B cell (primary cell): ENCODE results near the gene MAP2K6. TPM values are rescaled to one million over a fixed set of nuclear protein-coding genes. Genes with fewer than 3 reads are reported as not detected.

Source experiments
- ATAC-seq: fragments of 200-7000 bp; cut with Tn5 transposase; one replicate; pipeline ENCODE4 v1.10.0; 2021; ENCODE audit warnings: low read depth, mild to moderate bottlenecking, moderate number of reproducible peaks, moderate library complexity
- CTCF ChIA-PET: fragments of 350-600 bp; sonication (Branson Sonifier 250); formaldehyde crosslinking; loops from one replicate; lab custom pipeline; 2021; ENCODE audit warnings: antibody characterized with exemption, inconsistent platforms; lab: Charles Lee
- POLR2A ChIA-PET: fragments of 350-600 bp; sonication (Branson Sonifier 250); formaldehyde crosslinking; loops from one replicate; lab custom pipeline; 2021; ENCODE audit warnings: antibody characterized with exemption; lab: Charles Lee
- DNase-seq: peaks from one replicate; pipeline ENCODE4 v3.0.0; 2013
- H2AFZ ChIP-seq: 2 replicates; pipeline ENCODE4 v1.6.1; 2012; ENCODE audit warnings: mild to moderate bottlenecking, low read depth, low read length; ENCODE audit not compliant: insufficient read depth, poor library complexity, severe bottlenecking
- H3K27ac ChIP-seq, 2 donors: 1 replicate in 1 of 2; 2 replicates in 1 of 2; pipeline ENCODE4 v1.5.1; 2012 to 2013; ENCODE audit warnings: low read length in 2 of 2, mild to moderate bottlenecking in 2 of 2, moderate library complexity in 1 of 2
- H3K27me3 ChIP-seq, 4 experiments: fragments of 200-600 bp in 1 of 4; sonication (generic) in 1 of 4; replicated peaks in 1 of 4; 1 replicate in 2 of 4; 2 replicates in 2 of 4; pipeline versions ENCODE4 v1.6.1 to v1.7.0; 2013 to 2016; ENCODE audit warnings: low read length in 3 of 4, mild to moderate bottlenecking in 2 of 4, mixed read lengths in 1 of 4, moderate library complexity in 1 of 4; ENCODE audit not compliant: insufficient read depth in 4 of 4, control insufficient read depth in 3 of 4; ENCODE audit errors: control extremely low read depth in 1 of 4
- H3K36me3 ChIP-seq, 2 experiments: replicated peaks in 1 of 2; 1 replicate in 1 of 2; 2 replicates in 1 of 2; pipeline versions ENCODE4 v1.6.1 to v1.7.1; 2013; ENCODE audit warnings: low read length in 1 of 2; ENCODE audit not compliant: insufficient read depth in 2 of 2, control insufficient read depth in 1 of 2; ENCODE audit errors: control extremely low read depth in 1 of 2, extremely low read depth in 1 of 2
- H3K4me1 ChIP-seq, 2 donors: fragments of 200-600 bp in 1 of 2; sonication (generic) in 1 of 2; 1 replicate in 1 of 2; 2 replicates in 1 of 2; pipeline versions ENCODE4 v1.5.1 to v1.6.1; 2013 to 2017; ENCODE audit warnings: low read length in 2 of 2; ENCODE audit not compliant: control insufficient read depth in 2 of 2, insufficient read depth in 2 of 2
- H3K4me2 ChIP-seq: replicated peaks from 2 replicates; pipeline ENCODE3; 2012; ENCODE audit warnings: mild to moderate bottlenecking, low read depth, low read length; ENCODE audit not compliant: poor library complexity, severe bottlenecking
- H3K4me3 ChIP-seq, 5 experiments: fragments of 200-600 bp in 1 of 5; sonication (generic) in 1 of 5; 1 replicate in 3 of 5; 2 replicates in 2 of 5; pipeline versions ENCODE4 v1.5.1 to v1.7.0; 2011 to 2016; ENCODE audit warnings: low read length in 4 of 5, mild to moderate bottlenecking in 4 of 5, low read depth in 2 of 5, control low read depth in 1 of 5, moderate library complexity in 1 of 5; ENCODE audit not compliant: insufficient read depth in 1 of 5; ENCODE audit errors: control extremely low read depth in 1 of 5, extremely low read depth in 1 of 5
- H3K79me2 ChIP-seq: fragments of 200-600 bp; sonication (generic); one replicate; pipeline ENCODE4 v1.6.0; 2016; ENCODE audit warnings: low read length; ENCODE audit not compliant: control insufficient read depth, insufficient read depth
- H3K9ac ChIP-seq: fragments of 200-600 bp; sonication (generic); 2 replicates; pipeline ENCODE4 v1.6.1; 2017; ENCODE audit warnings: mild to moderate bottlenecking, low read length, moderate library complexity
- H3K9me3 ChIP-seq, 3 donors: one replicate each; pipeline versions ENCODE4 v1.6.1 to v1.7.1; 2013; ENCODE audit warnings: low read length in 2 of 3; ENCODE audit not compliant: control insufficient read depth in 2 of 3, insufficient read depth in 1 of 3; ENCODE audit errors: control extremely low read depth in 1 of 3
- H4K20me1 ChIP-seq: 2 replicates; pipeline ENCODE4 v1.6.0; 2012; ENCODE audit warnings: mild to moderate bottlenecking, low read length; ENCODE audit not compliant: insufficient read depth, control insufficient read depth, poor library complexity, severe bottlenecking
- H3K27ac Mint-ChIP-seq: one replicate; pipeline ENCODE4 v1.8.0; 2021; ENCODE audit warnings: mixed read lengths
- H3K27me3 Mint-ChIP-seq: one replicate; pipeline ENCODE4 v1.8.0; 2021; ENCODE audit warnings: mixed read lengths
- H3K4me1 Mint-ChIP-seq: one replicate; pipeline ENCODE4 v1.8.0; 2021; ENCODE audit warnings: mixed read lengths
- H3K4me3 Mint-ChIP-seq: one replicate; pipeline ENCODE4 v1.8.0; 2021; ENCODE audit warnings: mixed read lengths
- H3K9me3 Mint-ChIP-seq: one replicate; pipeline ENCODE4 v1.8.0; 2022; ENCODE audit warnings: mixed read lengths; ENCODE audit not compliant: insufficient read depth
- CTCF ChIP-seq: fragments of 200-600 bp; IDR thresholded peaks from one replicate; pipeline ENCODE4 v1.8.0; 2022; ENCODE audit warnings: antibody characterized with exemption, mild to moderate bottlenecking
- EZH2 ChIP-seq: IDR thresholded peaks from 2 replicates; pipeline ENCODE4 v1.6.1; 2012; ENCODE audit warnings: borderline replicate concordance, low read depth, mild to moderate bottlenecking, moderate library complexity, low read length; ENCODE audit not compliant: insufficient read depth, poor library complexity, severe bottlenecking
- WGBS: methylation state at CpG from one replicate; pipeline ENCODE4 v1.1.5; 2013; ENCODE audit warnings: missing lambda C conversion rate; ENCODE audit not compliant: insufficient coverage; 5-methylcytosine and 5-hydroxymethylcytosine counted together
- intact Hi-C: fragments of 100-400 bp; cut with micrococcal nuclease; formaldehyde crosslinking; loops from one replicate; pipeline ENCODE4 v1.10.0; 2022
- polyA plus RNA-seq: library from polyadenylated mRNA; depleted of rRNA; stranded (reverse); fragments of >200 nt; gene quantifications from 2 replicates; pipeline ENCODE4 v1.2.3, GENCODE V29; 2012
- total RNA-seq, 2 donors: library from RNA; stranded (reverse); fragments of 120-200 nt in 1 of 2; gene quantifications; 1 replicate in 1 of 2; 2 replicates in 1 of 2; pipeline versions ENCODE4 v1.2.3 to v1.2.4, GENCODE V29; 2013 to 2022

Gene MAP2K6
- total and polyA plus RNA-seq, 2 donors (not counting 1 experiment from before 2014, with no cell fraction given), result 2.4 to 7.7 TPM

GRCh38 chr17:69533481-69534234 is 119.2 kb downstream of the MAP2K6 start:
- no peak for TF ChIP-seq EZH2
- TF ChIP-seq CTCF, result no peak
- no peak overlapping the region for H3K27ac Mint-ChIP-seq
- H3K27ac ChIP-seq, result no peak overlapping the region

GRCh38 chr17:69534235-69534621 is 119.7 kb downstream of the MAP2K6 start:
- no peak overlapping the region for H3K9ac ChIP-seq
- no peaks in the 10 kb centered on the region for H3K9me3 Mint-ChIP-seq
- POLR2A ChIA-PET, result no interaction called here
- TF ChIP-seq EZH2 (no peak), CTCF (no peak)
- H3K4me3 ChIP-seq, result no peak overlapping the region
- WGBS, result 100% methylated on average over 4 of the region's 5 CpGs
- H3K36me3 ChIP-seq, result no peaks in the 10 kb centered on the region
- H3K4me1 ChIP-seq, result no peaks in the 10 kb centered on the region
- no peaks in the 10 kb centered on the region for H3K27me3 Mint-ChIP-seq
- H3K27ac Mint-ChIP-seq, result no peak overlapping the region
- no peaks in the 10 kb centered on the region for H4K20me1 ChIP-seq
- H3K27me3 ChIP-seq, result no peaks in the 10 kb centered on the region
- no peak for ATAC-seq
- intact Hi-C loops, result no loop called here
- no peak overlapping the region for H3K4me3 Mint-ChIP-seq
- no peak overlapping the region for H3K4me2 ChIP-seq
- no peak for DNase-seq
- H3K4me1 Mint-ChIP-seq, result no peaks in the 10 kb centered on the region
- CTCF ChIA-PET, result interaction anchor here (0.7 to 1.1 kb wide), 3 partner anchors 33 to 613 kb away, joined by 3 to 4 read pairs (median 3); no protein-coding TSS in a partner anchor
- no peak overlapping the region for H2AFZ ChIP-seq
- no peak overlapping the region for H3K27ac ChIP-seq
- H3K9me3 ChIP-seq, result no peaks in the 10 kb centered on the region
- H3K79me2 ChIP-seq, result no peaks in the 10 kb centered on the region

More at GRCh38 chr17:69533481-69534234, 119.2 kb downstream of the MAP2K6 start:
- POLR2A ChIA-PET, result no interaction called here
- no peak overlapping the region for H3K4me3 ChIP-seq
- Mint-ChIP-seq H3K9me3 (no peaks in the 10 kb centered on the region), H3K4me3 (no peak overlapping the region), H3K4me1 (no peaks in the 10 kb centered on the region), H3K27me3 (no peaks in the 10 kb centered on the region)
- DNase-seq, result no peak
- no peak overlapping the region for H2AFZ ChIP-seq
- WGBS, result 98% methylated on average over 7 of the region's 11 CpGs
- no peaks in the 10 kb centered on the region for H3K79me2 ChIP-seq
- H3K4me1 ChIP-seq, result no peaks in the 10 kb centered on the region
- no peaks in the 10 kb centered on the region for H3K27me3 ChIP-seq
- H3K4me2 ChIP-seq, result no peak overlapping the region
- no peak overlapping the region for H3K9ac ChIP-seq
- H4K20me1 ChIP-seq, result no peaks in the 10 kb centered on the region
- no peak for ATAC-seq
- no peaks in the 10 kb centered on the region for H3K36me3 ChIP-seq
- CTCF ChIA-PET, result interaction anchor here (0.7 to 1.7 kb wide), 4 partner anchors 11 to 614 kb away, joined by 3 to 4 read pairs (median 4); no protein-coding TSS in a partner anchor
- intact Hi-C loops, result no loop called here
- H3K9me3 ChIP-seq, result no peaks in the 10 kb centered on the region
